Transverse colon (tissue), 4 donors: ENCODE measurements around the gene RASSF4. TPM values are rescaled to one million over a fixed set of nuclear protein-coding genes. Genes with fewer than 3 reads are reported as not detected.

Source experiments
- DNase-seq: peaks from one replicate; pipeline ENCODE4 v3.0.0-alpha.2; 2019
- H3K27ac ChIP-seq, 4 donors: fragments of 200-600 bp; sonication (generic); 2 replicates each; pipeline ENCODE4 v1.5.1; 2016 to 2018; ENCODE audit warnings: inconsistent platforms in 4 of 4
- H3K27me3 ChIP-seq: fragments of 200-600 bp; sonication (generic); 2 replicates; pipeline ENCODE4 v1.5.1; 2017; ENCODE audit warnings: inconsistent platforms
- H3K36me3 ChIP-seq, 4 donors: fragments of 200-600 bp; sonication (generic); 2 replicates each; pipeline ENCODE4 v1.5.1; 2017 to 2019; ENCODE audit warnings: inconsistent platforms in 4 of 4
- H3K4me1 ChIP-seq, 4 donors: fragments of 200-600 bp; sonication (generic); 2 replicates each; pipeline ENCODE4 v1.5.1; 2017 to 2020; ENCODE audit warnings: inconsistent platforms in 4 of 4
- H3K4me3 ChIP-seq, 4 donors: fragments of 200-600 bp; sonication (generic); 1 replicate in 1 of 4; 2 replicates in 3 of 4; pipeline versions ENCODE4 v1.5.1 to v1.6.1; 2017 to 2019; ENCODE audit warnings: inconsistent platforms in 4 of 4
- H3K9me3 ChIP-seq, 2 donors: fragments of 200-600 bp; sonication (generic); 2 replicates each; pipeline ENCODE4 v1.5.1; 2017 to 2019; ENCODE audit warnings: inconsistent platforms in 2 of 2
- EP300 ChIP-seq: sonication (generic); formaldehyde crosslinking; IDR thresholded peaks from one replicate; pipeline ENCODE4 v1.6.1; 2017; ENCODE audit warnings: antibody characterized with exemption, low read depth
- POLR2A ChIP-seq: fragments of 450-650 bp; IDR thresholded peaks from one replicate; pipeline ENCODE4 v1.6.1; 2016; ENCODE audit warnings: antibody characterized with exemption, mild to moderate bottlenecking, moderate library complexity
- POLR2AphosphoS5 ChIP-seq, 3 donors: sonication (generic); formaldehyde crosslinking; IDR thresholded peaks; one replicate each; pipeline ENCODE4 v1.6.1; 2016; ENCODE audit warnings: antibody characterized with exemption in 3 of 3
- WGBS, 2 donors: methylation state at CpG; one replicate each; pipeline ENCODE4 v1.1.5; 2018; ENCODE audit warnings: low coverage in 1 of 2; 5-methylcytosine and 5-hydroxymethylcytosine counted together
- in situ Hi-C, 4 donors: fragments of 200-750 bp; cut with MboI; loops; one replicate each; pipeline versions ENCODE4 v1.15.0 to v1.15.1; 2017; ENCODE audit warnings: low sequenced_read_pairs in 3 of 4, low pct_ligation_motif_present in 1 of 4, low pct_unique_long_range_greater_than_20kb in 1 of 4
- intact Hi-C: fragments of 100-400 bp; cut with DNase I; formaldehyde crosslinking; loops from one replicate; pipeline ENCODE4 v1.15.1; 2023; ENCODE audit warnings: low total_unique reads
- total RNA-seq, 4 donors: library from RNA; depleted of rRNA; stranded (reverse); fragments of >200 nt; gene quantifications; one replicate each; pipeline ENCODE4 v1.1.0, GENCODE V29; 2016
- TF ChIP-seq, protein P1 (sequence below), 5 experiments: fragments of 200-600 bp in 3 of 5; fragments of 450-650 bp in 2 of 5; sonication (generic) in 3 of 5; IDR thresholded peaks; 1 replicate in 2 of 5; 2 replicates in 3 of 5; pipeline ENCODE4 v1.5.1; 2016 to 2017; ENCODE audit warnings: antibody characterized with exemption in 5 of 5, inconsistent platforms in 3 of 5, mild to moderate bottlenecking in 2 of 5, moderate library complexity in 1 of 5

The RASSF4 gene
- total RNA-seq, 4 donors from 2014 or later = 26.8 to 37.8 (median 27.5) TPM

DNA sequence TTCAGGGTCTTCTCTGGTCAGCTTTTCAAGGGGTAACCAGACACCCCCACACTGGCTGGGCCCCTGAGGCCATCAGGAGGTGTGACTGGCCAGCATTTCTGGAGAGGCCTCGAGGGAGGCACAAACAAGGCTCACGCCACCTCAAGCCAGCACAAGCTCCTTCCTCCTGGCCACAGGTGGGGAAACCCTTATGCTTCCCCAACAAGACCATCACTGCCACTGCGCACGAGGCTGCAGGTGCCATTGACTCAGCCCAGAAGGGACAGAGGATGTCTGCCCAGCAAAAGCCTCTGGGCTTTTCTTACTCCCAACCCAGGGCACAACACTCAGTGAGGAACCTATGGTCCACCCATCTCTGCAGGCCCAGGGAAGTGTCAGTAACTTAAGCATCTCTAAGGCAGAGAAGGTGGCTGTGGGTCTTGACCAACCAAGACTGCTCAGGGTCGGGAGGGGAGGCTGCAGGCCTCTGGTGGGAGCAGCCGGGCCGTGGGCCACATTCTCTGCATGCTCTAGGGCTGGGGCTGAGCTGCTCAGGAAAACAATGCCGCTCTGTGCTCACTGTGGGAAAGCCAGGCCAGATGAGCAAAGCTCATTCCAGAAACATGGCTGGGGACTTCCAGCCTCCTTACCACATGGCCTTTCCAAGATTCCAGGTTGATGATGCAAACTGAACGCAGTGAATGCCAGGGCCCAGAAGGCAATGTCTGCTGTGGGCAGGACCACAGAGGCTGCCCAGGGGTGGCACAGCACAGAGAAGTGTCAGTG is 24.2 kb upstream of the RASSF4 start:
- Histone ChIP-seq H3K27me3 (no peaks in the 10 kb centered on the region), H3K4me1 (peaks cover 4 to 12% (median 6%) of the 10 kb centered on the region in 4 donors), H3K9me3 (no peaks in the 10 kb centered on the region), H3K27ac (peak overlapping the region; percentile 13 to 53 (median 40)), H3K36me3 (no peaks in the 10 kb centered on the region), H3K4me3 (no peak overlapping the region)
- intact Hi-C loops = no loop called here
- no peak for DNase-seq
- in situ Hi-C loops = no loop called here
- 79 to 90% methylated on average over 2 to 9 of the region's 9 CpGs for WGBS, 2 donors
- TF ChIP-seq POLR2A (no peak), EP300 (no peak), POLR2AphosphoS5 (IDR thresholded peaks at IDR 0.05) (peak in 2 of 3 donors; percentile 9 to 52)

DNA sequence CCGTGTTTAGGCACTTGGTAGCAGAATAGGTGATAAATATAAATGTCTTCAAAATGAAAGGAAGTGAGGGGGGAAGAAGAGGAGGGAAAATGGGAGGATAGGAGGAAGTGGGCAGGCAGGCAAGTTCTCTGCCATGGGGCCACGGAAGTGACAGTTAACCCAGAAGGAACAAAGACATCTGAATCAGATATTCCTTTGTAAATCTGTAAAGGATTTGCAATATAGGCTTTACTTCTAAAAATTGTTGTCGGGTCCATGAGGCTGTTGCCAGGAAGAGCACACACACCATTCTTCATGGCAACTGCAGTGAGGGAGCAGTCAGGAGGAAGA is 23.7 kb upstream of the RASSF4 start:
- Histone ChIP-seq H3K4me1 (peaks cover 4 to 12% (median 6%) of the 10 kb centered on the region in 4 donors), H3K9me3 (no peaks in the 10 kb centered on the region), H3K27ac (peak overlapping the region in 3 of 4 donors; percentile 8 to 53 (median 37)), H3K4me3 (no peak overlapping the region), H3K27me3 (no peaks in the 10 kb centered on the region), H3K36me3 (no peaks in the 10 kb centered on the region)
- no peak for DNase-seq
- intact Hi-C loops = no loop called here
- WGBS, 2 donors = 68 to 80% methylated on average over 3 of the region's 3 CpGs
- in situ Hi-C loops = no loop called here
- TF ChIP-seq POLR2A (no peak), EP300 (no peak), POLR2AphosphoS5 (IDR thresholded peaks at IDR 0.05) (no peak)
- TF ChIP-seq, protein P1, sequence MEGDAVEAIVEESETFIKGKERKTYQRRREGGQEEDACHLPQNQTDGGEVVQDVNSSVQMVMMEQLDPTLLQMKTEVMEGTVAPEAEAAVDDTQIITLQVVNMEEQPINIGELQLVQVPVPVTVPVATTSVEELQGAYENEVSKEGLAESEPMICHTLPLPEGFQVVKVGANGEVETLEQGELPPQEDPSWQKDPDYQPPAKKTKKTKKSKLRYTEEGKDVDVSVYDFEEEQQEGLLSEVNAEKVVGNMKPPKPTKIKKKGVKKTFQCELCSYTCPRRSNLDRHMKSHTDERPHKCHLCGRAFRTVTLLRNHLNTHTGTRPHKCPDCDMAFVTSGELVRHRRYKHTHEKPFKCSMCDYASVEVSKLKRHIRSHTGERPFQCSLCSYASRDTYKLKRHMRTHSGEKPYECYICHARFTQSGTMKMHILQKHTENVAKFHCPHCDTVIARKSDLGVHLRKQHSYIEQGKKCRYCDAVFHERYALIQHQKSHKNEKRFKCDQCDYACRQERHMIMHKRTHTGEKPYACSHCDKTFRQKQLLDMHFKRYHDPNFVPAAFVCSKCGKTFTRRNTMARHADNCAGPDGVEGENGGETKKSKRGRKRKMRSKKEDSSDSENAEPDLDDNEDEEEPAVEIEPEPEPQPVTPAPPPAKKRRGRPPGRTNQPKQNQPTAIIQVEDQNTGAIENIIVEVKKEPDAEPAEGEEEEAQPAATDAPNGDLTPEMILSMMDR (IDR thresholded peaks at IDR 0.05) = no peak

DNA sequence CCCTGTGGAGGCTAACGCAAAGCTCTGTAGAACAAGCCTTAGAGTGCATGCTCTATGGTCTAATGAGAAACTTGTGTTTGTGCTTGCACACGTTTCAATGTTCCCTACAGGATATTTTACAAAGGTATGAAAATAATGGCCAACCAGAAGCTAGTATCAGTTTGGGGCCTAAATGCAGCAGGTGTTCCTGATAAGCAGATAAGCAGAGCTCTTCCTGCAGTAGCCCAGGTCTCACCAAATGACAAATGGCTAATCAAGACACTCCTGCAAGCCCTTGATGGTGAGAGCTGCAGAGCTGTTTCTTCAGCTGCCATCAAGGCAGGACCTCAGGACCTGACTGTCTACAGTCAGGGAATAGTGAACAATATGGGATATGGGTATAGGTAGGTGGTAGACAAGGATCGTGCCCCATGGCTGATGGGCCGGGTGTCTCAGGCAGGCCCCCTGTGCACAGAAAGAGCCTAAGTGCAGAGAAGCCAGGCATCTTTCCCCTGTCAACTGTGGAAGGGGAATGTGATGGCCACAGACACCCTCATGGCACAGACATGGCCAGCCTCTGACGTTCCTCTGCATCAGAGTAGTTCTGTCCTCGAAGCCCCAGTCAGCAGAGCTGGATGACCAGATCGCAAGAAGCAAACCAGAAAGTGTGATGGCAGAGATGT is 23.2 kb upstream of the RASSF4 start:
- TF ChIP-seq EP300 = no peak
- TF ChIP-seq, protein P1 (IDR thresholded peaks at IDR 0.05) = no peak
- no peak for TF ChIP-seq POLR2AphosphoS5 (IDR thresholded peaks at IDR 0.05)
- TF ChIP-seq POLR2A = no peak
- WGBS, 2 donors = 85% methylated on average over 7 of the region's 7 CpGs; no CpG with 5 or more reads in 1 of the 2 donors
- H3K4me1 ChIP-seq = peaks cover 4 to 12% (median 6%) of the 10 kb centered on the region in 4 donors
- DNase-seq = no peak
- in situ Hi-C loops (no loop called here), intact Hi-C loops (no loop called here)
- no peak overlapping the region for H3K4me3 ChIP-seq
- no peaks in the 10 kb centered on the region for H3K27me3 ChIP-seq
- no peaks in the 10 kb centered on the region for H3K36me3 ChIP-seq
- no peaks in the 10 kb centered on the region for H3K9me3 ChIP-seq
- peak overlapping the region in 3 of 4 donors; percentile 8 to 53 (median 37) for H3K27ac ChIP-seq

DNA sequence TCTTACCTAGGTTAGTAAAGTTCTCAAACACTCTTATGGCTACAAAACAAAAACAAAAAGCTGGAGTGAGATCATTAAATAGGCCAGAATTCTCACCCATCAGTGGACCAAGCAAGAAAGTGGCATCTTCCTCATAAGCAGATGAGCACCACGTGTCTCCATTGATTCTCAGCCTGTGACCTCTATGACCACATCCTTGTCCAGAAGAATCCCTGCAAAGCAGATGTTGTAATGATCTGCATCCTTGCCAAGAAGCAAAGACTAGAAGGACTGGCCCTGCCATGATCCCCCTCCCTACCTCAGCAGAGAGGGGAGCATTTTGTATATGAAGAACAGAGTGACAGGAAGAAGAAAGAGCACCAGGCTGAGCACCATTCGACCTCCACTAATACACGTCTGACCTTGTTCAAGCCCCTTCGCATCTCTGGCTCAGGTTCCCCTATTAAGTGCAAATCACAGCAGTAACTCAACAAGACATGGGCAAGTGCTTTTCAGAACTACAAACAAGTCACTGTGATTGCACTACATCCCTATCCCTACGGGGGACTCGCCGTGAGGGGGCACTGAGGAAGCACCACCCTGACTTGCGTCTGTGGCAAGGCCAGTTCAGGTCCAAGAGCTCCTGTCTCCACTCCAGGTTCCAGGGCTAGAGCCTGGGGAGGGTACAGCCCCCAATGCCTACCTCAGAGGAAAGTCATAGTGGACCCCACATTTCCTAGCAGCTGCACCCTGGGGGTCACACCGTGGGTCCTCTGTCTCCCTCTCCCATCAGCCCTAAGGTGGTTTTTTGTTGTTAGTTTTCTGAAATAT is 22.2 kb upstream of the RASSF4 start:
- Histone ChIP-seq H3K27ac (no peak overlapping the region), H3K4me3 (no peak overlapping the region), H3K4me1 (peaks cover 4 to 12% (median 5%) of the 10 kb centered on the region in 4 donors), H3K9me3 (no peaks in the 10 kb centered on the region), H3K27me3 (no peaks in the 10 kb centered on the region), H3K36me3 (no peaks in the 10 kb centered on the region)
- no peak for DNase-seq
- in situ Hi-C loops = no loop called here
- WGBS, 2 donors = 79 to 89% methylated on average over 4 to 9 of the region's 9 CpGs
- intact Hi-C loops = no loop called here
- TF ChIP-seq, protein P1 (IDR thresholded peaks at IDR 0.05) = no peak
- TF ChIP-seq EP300 (no peak), POLR2AphosphoS5 (IDR thresholded peaks at IDR 0.05) (no peak), POLR2A (no peak)
